GM10266 (cell line): ENCODE measurements around the gene PRXL2B.
"Not testable (repeated sequence)": the region's sequence is repeated elsewhere in the genome, so short reads cannot be mapped to it uniquely, and the experiment has no call there.

ENCODE experiments used
- DNase-seq: peaks from one replicate; pipeline ENCODE4 v3.0.0; 2012; ENCODE audit errors: extremely low spot score
- TF ChIP-seq, protein P1 (sequence below): IDR thresholded peaks from 2 replicates; pipeline ENCODE4 v1.5.1; 2012; ENCODE audit warnings: mild to moderate bottlenecking, low read depth; ENCODE audit not compliant: control insufficient read depth, insufficient read depth; ENCODE audit errors: missing control alignments

The PRXL2B gene

GRCh38 chr1:2570332-2570731, 16.2 kb upstream of the PRXL2B start:
- TF ChIP-seq, protein P1, sequence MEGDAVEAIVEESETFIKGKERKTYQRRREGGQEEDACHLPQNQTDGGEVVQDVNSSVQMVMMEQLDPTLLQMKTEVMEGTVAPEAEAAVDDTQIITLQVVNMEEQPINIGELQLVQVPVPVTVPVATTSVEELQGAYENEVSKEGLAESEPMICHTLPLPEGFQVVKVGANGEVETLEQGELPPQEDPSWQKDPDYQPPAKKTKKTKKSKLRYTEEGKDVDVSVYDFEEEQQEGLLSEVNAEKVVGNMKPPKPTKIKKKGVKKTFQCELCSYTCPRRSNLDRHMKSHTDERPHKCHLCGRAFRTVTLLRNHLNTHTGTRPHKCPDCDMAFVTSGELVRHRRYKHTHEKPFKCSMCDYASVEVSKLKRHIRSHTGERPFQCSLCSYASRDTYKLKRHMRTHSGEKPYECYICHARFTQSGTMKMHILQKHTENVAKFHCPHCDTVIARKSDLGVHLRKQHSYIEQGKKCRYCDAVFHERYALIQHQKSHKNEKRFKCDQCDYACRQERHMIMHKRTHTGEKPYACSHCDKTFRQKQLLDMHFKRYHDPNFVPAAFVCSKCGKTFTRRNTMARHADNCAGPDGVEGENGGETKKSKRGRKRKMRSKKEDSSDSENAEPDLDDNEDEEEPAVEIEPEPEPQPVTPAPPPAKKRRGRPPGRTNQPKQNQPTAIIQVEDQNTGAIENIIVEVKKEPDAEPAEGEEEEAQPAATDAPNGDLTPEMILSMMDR, result no peak
- no peak for DNase-seq

DNA sequence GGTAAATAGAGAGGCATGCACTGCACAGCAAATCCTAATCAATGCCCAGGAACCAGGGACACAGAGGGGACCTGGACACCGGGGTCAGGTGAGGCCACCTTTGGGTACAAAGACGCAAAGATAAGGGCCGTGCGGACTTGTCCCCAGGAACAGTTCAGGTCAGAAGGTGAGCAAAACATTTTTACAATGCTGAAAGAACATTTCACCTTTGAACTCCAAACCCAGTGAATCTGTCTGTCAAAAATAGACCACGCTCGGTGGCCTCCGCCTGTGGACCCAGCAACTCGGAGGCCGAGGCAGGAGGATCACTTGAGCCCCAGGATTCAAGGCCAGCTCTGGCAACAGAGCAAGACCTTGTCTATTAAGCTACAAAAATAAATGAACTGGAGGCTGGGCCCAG, 15.2 kb upstream of the PRXL2B start:
- no peak for DNase-seq
- TF ChIP-seq, protein P1, result no peak

GRCh38 chr1:2573250-2573920, 13.2 kb upstream of the PRXL2B start:
- no peak for DNase-seq
- TF ChIP-seq, protein P1, result no peak

DNA sequence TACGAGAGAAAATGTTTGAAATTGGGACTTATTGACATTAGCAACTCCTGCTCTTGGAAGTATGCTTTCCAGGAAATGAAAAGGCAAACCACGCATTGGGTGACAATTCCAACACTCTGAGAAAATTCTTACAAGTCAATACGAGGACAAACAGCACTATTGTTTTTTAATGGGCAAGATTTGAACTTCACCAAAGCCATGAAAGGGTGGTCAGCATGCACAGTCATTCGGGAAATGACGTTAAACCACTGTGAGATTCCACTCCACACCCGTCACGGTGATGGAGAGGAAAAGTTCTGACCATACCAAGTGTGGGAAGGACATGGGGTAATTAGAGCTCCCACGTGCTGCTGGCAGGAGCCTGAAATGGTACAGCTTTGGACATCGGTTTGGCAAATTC, 12.2 kb upstream of the PRXL2B start:
- no peak for DNase-seq
- TF ChIP-seq, protein P1, result no peak

DNA sequence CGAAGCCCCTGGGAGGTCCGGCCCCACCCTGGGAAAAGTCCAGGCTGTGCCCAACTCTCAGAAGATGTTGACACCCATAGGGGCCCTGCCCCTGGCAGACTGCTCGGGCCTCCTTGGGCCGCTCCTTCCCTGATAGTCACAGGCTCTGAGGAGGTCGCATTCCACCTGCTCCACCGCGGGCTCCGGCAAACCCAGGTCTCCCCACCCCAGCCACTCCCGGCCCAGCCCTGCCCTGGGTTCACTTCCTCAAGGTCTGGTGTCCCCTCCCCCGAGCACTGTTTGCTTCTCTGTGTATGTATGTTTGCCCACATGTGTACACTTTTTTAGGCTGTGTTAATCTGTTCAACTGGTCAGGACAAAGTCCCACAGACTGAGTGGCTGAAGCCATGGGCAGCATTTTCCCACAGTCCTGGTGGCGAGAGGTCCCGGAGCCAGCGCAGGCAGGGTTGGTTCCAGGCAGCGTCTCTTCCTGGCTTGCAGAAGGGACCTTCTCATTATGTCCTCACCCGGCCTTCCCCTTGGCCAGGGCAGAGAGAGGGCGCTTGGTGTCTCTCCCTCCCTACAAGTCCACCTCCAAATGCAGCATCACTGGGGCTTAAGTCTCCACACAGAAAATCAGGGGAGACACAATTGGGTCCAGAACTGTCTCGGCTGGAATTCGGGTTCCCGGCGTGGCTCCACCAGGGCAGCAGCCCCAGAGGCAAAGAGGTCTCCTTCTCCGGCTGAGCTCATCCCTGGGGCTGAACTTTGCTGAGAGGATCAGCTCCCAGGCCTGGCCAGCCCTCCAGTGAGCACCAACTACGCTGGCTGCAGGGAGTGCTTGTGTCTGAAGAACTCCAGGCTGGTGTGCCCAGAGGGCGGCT, 10.5 kb upstream of the PRXL2B start:
- TF ChIP-seq, protein P1, result no peak
- no peak for DNase-seq

- DNase-seq, result not testable (repeated sequence)
These were observed 9.0 kb upstream of the PRXL2B start for GRCh38 chr1:2577565-2578075.

DNA sequence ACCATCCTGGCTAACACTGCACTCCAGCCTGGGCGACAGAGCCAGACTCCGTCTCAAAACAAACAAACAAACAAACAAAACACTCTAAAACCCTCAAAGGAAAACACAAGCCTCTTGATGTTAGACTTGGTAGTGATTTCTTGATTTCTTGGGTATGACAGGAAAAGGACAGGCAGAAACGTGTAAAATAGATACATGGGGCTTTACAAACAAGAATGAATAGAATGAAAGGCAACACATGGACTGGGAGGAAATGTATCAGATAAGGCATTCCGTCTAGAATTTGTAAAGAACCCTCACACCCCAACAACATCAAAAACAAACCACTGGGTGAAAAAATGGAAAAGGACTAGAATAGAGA, 7.8 kb upstream of the PRXL2B start:
- TF ChIP-seq, protein P1, result no peak
- DNase-seq, result no peak
